Panc1 (cell line): ENCODE measurements around the gene SLC8A1. TPM values are rescaled to one million over a fixed set of nuclear protein-coding genes. Genes with fewer than 3 reads are reported as not detected.

Source experiments
- ATAC-seq: fragments of 200-7000 bp; cut with Tn5 transposase; 2 replicates; pipeline ENCODE4 v1.9.1; 2020; ENCODE audit warnings: mild to moderate bottlenecking, moderate library complexity
- BruUV-seq: library from RNA; stranded (reverse); fragments of 400-500 nt; replicated peaks from 2 replicates; lab custom pipeline; 2021; lab: Mats Ljungman, UMichigan
- CTCF ChIA-PET: fragments of 300-600 bp; sonication (Branson Sonifier 250); formaldehyde crosslinking; loops from one replicate; lab custom pipeline; 2022; ENCODE audit warnings: antibody characterized with exemption; lab: Charles Lee
- POLR2A ChIA-PET: fragments of 300-600 bp; sonication (Branson Sonifier 250); formaldehyde crosslinking; loops from one replicate; lab custom pipeline; 2022; ENCODE audit warnings: antibody characterized with exemption; lab: Charles Lee
- DNase-seq: peaks from one replicate; pipeline ENCODE4 v3.0.0-alpha.2; 2010; ENCODE audit warnings: low read depth, low spot score
- H3K27ac ChIP-seq: 2 replicates; pipeline ENCODE4 v1.5.1; 2011; ENCODE audit warnings: mild to moderate bottlenecking, low read length, inconsistent platforms
- H3K27me3 ChIP-seq: fragments of 200-500 bp; sonication (Bioruptor generic); 2 replicates; pipeline ENCODE4 v1.6.0; 2014; ENCODE audit warnings: low read length, inconsistent platforms; ENCODE audit not compliant: control insufficient read depth, insufficient read depth
- H3K36me3 ChIP-seq: fragments of 200-500 bp; sonication (Bioruptor generic); 2 replicates; pipeline ENCODE4 v1.5.1; 2014; ENCODE audit warnings: inconsistent platforms, mild to moderate bottlenecking, low read length, moderate library complexity; ENCODE audit not compliant: control insufficient read depth, insufficient read depth
- H3K4me1 ChIP-seq: 2 replicates; pipeline ENCODE4 v1.5.1; 2011; ENCODE audit warnings: inconsistent platforms, mild to moderate bottlenecking, low read length, moderate library complexity; ENCODE audit not compliant: control insufficient read depth, insufficient read depth
- H3K4me3 ChIP-seq, 2 experiments: 2 replicates each; pipeline ENCODE4 v1.5.1; 2011 to 2012; ENCODE audit warnings: low read depth in 2 of 2, low read length in 2 of 2, mild to moderate bottlenecking in 2 of 2, inconsistent platforms in 1 of 2, moderate library complexity in 1 of 2
- H3K9me3 ChIP-seq: fragments of 200-500 bp; sonication (Bioruptor generic); 2 replicates; pipeline ENCODE4 v1.5.1; 2014; ENCODE audit warnings: low read depth, mild to moderate bottlenecking, inconsistent platforms, low read length, moderate library complexity; ENCODE audit not compliant: control insufficient read depth, insufficient read depth
- CTCF ChIP-seq: fragments of 450-650 bp; IDR thresholded peaks from 2 replicates; pipeline ENCODE4 v1.5.1; 2017; ENCODE audit warnings: mild to moderate bottlenecking
- POLR2AphosphoS5 ChIP-seq: IDR thresholded peaks from 2 replicates; pipeline ENCODE4 v1.6.1; 2012; ENCODE audit warnings: mild to moderate bottlenecking, low read depth, low read length, moderate library complexity
- REST ChIP-seq, 2 experiments: IDR thresholded peaks; 2 replicates each; pipeline ENCODE4 v1.6.1; 2011 to 2012; ENCODE audit warnings: low read depth in 2 of 2, control low read depth in 1 of 2, low read length in 1 of 2, mild to moderate bottlenecking in 1 of 2, moderate library complexity in 1 of 2; ENCODE audit not compliant: insufficient read depth in 1 of 2
- SIN3A ChIP-seq: IDR thresholded peaks from 2 replicates; pipeline ENCODE4 v1.6.1; 2012; ENCODE audit warnings: low read depth, mild to moderate bottlenecking, low read length, moderate library complexity, borderline replicate concordance; ENCODE audit not compliant: insufficient read depth
- TCF7L2 ChIP-seq: IDR thresholded peaks from 2 replicates; pipeline ENCODE4 v1.6.1; 2011; ENCODE audit warnings: mild to moderate bottlenecking, low read depth, low read length, inconsistent platforms
- in situ Hi-C: cut with HindIII; loops from 2 replicates; pipeline ENCODE4 v1.10.0; 2016; ENCODE audit warnings: low sequenced_read_pairs, low pct_unique_long_range_greater_than_20kb
- intact Hi-C: fragments of 100-400 bp; cut with micrococcal nuclease; formaldehyde crosslinking; loops from one replicate; pipeline ENCODE4 v1.10.0; 2022; ENCODE audit not compliant: unreplicated experiment
- total RNA-seq: library from RNA; stranded (reverse); gene quantifications from one replicate; pipeline ENCODE4 v1.2.1, GENCODE V29; 2021; ENCODE audit not compliant: unreplicated experiment

SLC8A1 gene
- total RNA-seq, 1 experiment from 2014 or later, result 0.59 TPM

GRCh38 chr2:40268566-40268965 lies 183.3 kb downstream of the SLC8A1 start:
- H3K27ac ChIP-seq, result no peak overlapping the region
- intact Hi-C loops (no loop called here), in situ Hi-C loops (no loop called here)

GRCh38 chr2:40266201-40266600 lies 185.7 kb downstream of the SLC8A1 start:
- in situ Hi-C loops, result no loop called here
- no peaks in the 10 kb centered on the region for H3K27me3 ChIP-seq
- TF ChIP-seq REST (IDR thresholded peaks at IDR 0.05; ENCODE audit: insufficient read depth in 1 of 2, low read depth in 2 of 2, low read length in 1 of 2) (no peak), TCF7L2 (no peak), CTCF (no peak), POLR2AphosphoS5 (no peak), SIN3A (no peak)
- CTCF ChIA-PET, result no interaction called here
- no peaks in the 10 kb centered on the region for H3K36me3 ChIP-seq
- POLR2A ChIA-PET, result no interaction called here
- H3K4me1 ChIP-seq, result no peaks in the 10 kb centered on the region
- no peaks in the 10 kb centered on the region for H3K9me3 ChIP-seq
- ATAC-seq, result no peak
- H3K27ac ChIP-seq, result no peak overlapping the region
- BruUV-seq, result no TSS peak
- no peak overlapping the region for H3K4me3 ChIP-seq
- no peak for DNase-seq
- intact Hi-C loops, result no loop called here

More at GRCh38 chr2:40268566-40268965, 183.3 kb downstream of the SLC8A1 start:
- Histone ChIP-seq H3K4me3 (no peak overlapping the region), H3K9me3 (no peaks in the 10 kb centered on the region), H3K36me3 (no peaks in the 10 kb centered on the region), H3K27me3 (no peaks in the 10 kb centered on the region), H3K4me1 (no peaks in the 10 kb centered on the region)
- TF ChIP-seq POLR2AphosphoS5, result no peak
- TF ChIP-seq CTCF, result no peak
- TF ChIP-seq SIN3A, result no peak
- TF ChIP-seq REST (IDR thresholded peaks at IDR 0.05; ENCODE audit: insufficient read depth in 1 of 2, low read depth in 2 of 2, low read length in 1 of 2), result no peak
- TF ChIP-seq TCF7L2, result no peak
- ATAC-seq (no peak), DNase-seq (no peak)
- POLR2A ChIA-PET, result no interaction called here
- no TSS peak for BruUV-seq
- CTCF ChIA-PET, result no interaction called here
